Measurements from ENCODE around the gene ALOX5AP. TPM values are rescaled to one million over a fixed set of nuclear protein-coding genes. Genes with fewer than 3 reads are reported as not detected.
"Not testable (repeated sequence)": the region's sequence is repeated elsewhere in the genome, so short reads cannot be mapped to it uniquely, and the experiment has no call there.

The ALOX5AP gene
- total RNA-seq, 2 experiments from 2014 or later: 31.8 to 33.8 TPM

DNA sequence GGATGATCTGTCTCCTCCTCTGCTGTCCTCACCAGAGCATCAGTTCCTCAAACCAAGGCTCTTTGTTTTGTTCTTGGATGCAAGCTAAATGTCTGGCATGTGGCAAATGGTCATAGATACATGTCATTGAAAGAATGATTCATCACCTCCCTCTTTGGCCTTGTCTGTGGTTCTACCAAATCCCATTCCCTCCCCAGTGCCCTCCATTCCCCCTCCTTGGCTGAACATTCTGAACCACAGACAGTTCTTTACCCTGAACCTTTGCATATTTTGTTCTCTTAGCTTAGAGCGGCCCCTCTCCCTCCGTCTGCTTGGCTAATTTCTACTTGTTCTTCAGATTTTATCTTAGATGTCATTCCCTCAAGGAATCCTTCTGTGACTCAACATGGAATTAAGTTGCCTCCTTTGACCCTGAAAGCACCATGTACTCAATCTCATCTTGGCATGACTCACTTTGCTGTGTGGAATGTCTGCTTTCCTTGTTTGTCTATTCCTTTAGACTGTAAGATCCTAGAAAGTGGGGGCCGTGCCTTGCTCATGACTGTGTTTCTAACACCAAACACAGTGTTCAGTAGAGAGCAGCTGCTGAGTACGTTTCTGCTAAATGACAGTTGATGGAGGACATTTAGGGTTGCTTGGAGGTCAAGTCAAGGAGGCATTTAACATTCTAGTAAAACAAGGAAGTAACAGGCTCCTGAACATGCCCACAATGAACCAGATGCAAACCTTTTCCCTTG lies 8.1 kb downstream of the ALOX5AP start:
- intact Hi-C loops (cut with micrococcal nuclease): loop anchor here (1.0 to 5.0 kb wide), 11 partner anchors 8 to 596 kb away; partner anchors contain the start of genes ALOX5AP and USPL1
- peaks cover 61% of the 10 kb centered on the region for H3K4me1 Mint-ChIP-seq (ENCODE audit: low read depth)
- no peak overlapping the region for H3K4me3 Mint-ChIP-seq
- peaks cover 21% of the 10 kb centered on the region for H3K36me3 Mint-ChIP-seq
- H3K9me3 Mint-ChIP-seq: no peaks in the 10 kb centered on the region
- H3K27ac Mint-ChIP-seq: peak overlapping the region; percentile 75
- ChIA-PET CTCF (interaction anchor here (0.9 to 1.4 kb wide), 3 partner anchors 53 to 301 kb away, joined by 3 read pairs; no protein-coding TSS in a partner anchor), POLR2A (interaction anchor here (0.6 to 1.5 kb wide), 3 partner anchors 8 to 54 kb away, joined by 3 to 5 read pairs (median 3); partner anchors contain the start of gene ALOX5AP)
- peak; percentile 26 for DNase-seq
- peaks cover 2% of the 10 kb centered on the region for H3K27me3 Mint-ChIP-seq

DNA sequence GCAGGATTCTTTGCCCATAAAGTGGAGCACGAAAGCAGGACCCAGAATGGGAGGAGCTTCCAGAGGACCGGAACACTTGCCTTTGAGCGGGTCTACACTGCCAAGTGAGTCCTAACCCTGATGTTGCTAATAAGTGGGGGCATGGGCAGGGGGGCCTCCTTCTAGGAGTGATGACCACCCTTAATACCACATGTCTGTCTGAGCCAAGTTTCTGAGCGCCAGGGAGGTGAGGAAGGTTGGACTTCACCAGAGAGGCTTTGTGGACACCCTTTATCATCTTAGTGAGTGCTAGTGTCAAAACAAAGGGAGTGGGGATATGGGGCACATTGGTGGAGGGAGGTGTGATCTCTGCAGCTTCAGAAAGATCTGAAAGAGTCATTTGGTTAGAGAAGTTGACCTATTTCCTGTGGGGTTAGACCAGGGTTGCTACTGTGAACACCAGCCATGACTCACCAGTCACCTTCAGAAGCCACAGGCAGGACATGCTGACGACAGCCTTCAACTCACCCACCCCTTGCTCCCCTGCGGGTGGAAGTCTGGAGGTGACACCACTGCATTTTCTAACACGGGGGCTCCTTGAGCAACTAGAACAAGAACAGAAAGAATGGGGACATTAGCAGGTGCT lies 8.8 kb downstream of the ALOX5AP start:
- peaks cover 2% of the 10 kb centered on the region for H3K27me3 Mint-ChIP-seq
- intact Hi-C loops (cut with micrococcal nuclease): loop anchor here (1.0 to 5.0 kb wide), 11 partner anchors 9 to 597 kb away; partner anchors contain the start of genes ALOX5AP and USPL1
- DNase-seq: peak; percentile 93
- CTCF ChIA-PET: interaction anchor here (1.3 to 1.4 kb wide), 2 partner anchors 52 to 58 kb away, joined by 3 read pairs; no protein-coding TSS in a partner anchor
- H3K4me3 Mint-ChIP-seq: peak overlapping the region; percentile 31
- POLR2A ChIA-PET: interaction anchor here (1.0 to 1.5 kb wide), 2 partner anchors 30 to 53 kb away, joined by 3 to 5 read pairs; no protein-coding TSS in a partner anchor
- H3K4me1 Mint-ChIP-seq (ENCODE audit: low read depth): peaks cover 60% of the 10 kb centered on the region
- H3K36me3 Mint-ChIP-seq: peaks cover 21% of the 10 kb centered on the region
- H3K27ac Mint-ChIP-seq: peak overlapping the region; percentile 75
- no peaks in the 10 kb centered on the region for H3K9me3 Mint-ChIP-seq

DNA sequence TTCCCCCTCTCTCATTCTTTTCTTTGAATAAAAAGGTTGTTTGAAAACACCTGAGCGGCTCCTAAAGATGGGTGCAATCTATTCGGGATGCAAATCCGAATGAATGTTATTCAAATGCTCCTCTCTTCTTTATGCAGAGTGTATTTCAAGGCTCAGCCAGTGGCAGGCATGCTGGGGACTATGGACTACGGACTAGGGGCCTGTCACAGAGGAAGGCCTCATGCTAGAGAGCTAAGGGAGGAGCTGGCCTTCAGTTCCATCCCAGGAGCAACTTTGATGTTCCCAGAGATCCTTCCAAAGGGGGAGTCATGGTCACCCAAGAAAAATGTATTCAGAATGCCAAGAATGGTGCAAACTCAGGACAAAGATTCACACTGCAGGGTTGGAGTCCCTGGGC lies 9.3 kb downstream of the ALOX5AP start:
- CTCF ChIA-PET: interaction anchor here (1.4 kb wide), 1 partner anchor 58 kb away, joined by 3 read pairs; no protein-coding TSS in a partner anchor
- Mint-ChIP-seq H3K9me3 (no peaks in the 10 kb centered on the region), H3K36me3 (peaks cover 21% of the 10 kb centered on the region), H3K27me3 (peaks cover 2% of the 10 kb centered on the region), H3K27ac (peak overlapping the region; percentile 75), H3K4me3 (peak overlapping the region; percentile 31), H3K4me1 (ENCODE audit: low read depth) (peaks cover 56% of the 10 kb centered on the region)
- POLR2A ChIA-PET: interaction anchor here (1.0 to 1.5 kb wide), 2 partner anchors 30 to 53 kb away, joined by 3 to 5 read pairs; no protein-coding TSS in a partner anchor
- DNase-seq: no peak
- intact Hi-C loops (cut with micrococcal nuclease): loop anchor here (1.0 to 5.0 kb wide), 11 partner anchors 9 to 597 kb away; partner anchors contain the start of genes ALOX5AP and USPL1

DNA sequence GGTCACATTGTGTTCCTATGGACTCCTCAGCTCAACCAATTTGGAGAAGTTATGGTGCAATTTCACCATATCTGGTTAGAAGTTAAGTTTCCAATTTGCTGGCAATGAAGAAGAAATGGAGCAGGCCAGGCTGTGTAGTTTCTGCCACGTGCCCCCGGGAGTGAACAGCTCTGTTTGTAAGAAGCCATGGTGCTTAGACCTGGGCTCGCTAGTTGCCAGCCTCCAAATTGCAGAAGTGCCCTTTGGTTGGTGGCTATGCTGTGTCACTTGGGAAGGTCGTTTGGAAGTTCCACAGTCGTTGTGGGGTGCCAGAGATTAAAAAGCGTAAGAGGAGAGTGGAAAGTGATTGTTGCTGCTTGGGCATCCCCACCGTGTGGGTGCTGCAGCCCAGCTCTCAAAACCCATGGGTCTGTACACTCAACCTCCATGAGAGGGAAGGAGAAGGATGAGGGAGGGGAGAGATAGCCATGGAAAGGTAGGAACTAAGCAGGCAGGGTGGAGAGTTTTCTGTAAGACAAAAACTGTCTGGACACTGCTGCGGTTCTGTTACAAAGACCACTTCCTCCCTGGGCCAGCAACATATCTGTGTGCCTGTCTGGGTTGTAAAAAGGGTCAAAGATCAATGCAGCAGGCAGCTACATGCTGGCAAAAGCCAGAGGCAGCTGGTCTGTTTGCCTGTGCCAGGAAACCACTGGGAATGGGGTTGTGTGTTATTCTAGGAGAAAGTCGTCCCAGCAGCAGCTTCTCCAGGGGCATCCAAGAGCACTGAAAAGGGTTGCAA lies 10.8 kb downstream of the ALOX5AP start:
- H3K27ac Mint-ChIP-seq: no peak overlapping the region
- ChIA-PET POLR2A (interaction anchor here (1.2 kb wide), 1 partner anchor 9 kb away, joined by 3 read pairs; no protein-coding TSS in a partner anchor), CTCF (no interaction called here)
- H3K27me3 Mint-ChIP-seq: peaks cover 2% of the 10 kb centered on the region
- H3K9me3 Mint-ChIP-seq: no peaks in the 10 kb centered on the region
- intact Hi-C loops (cut with micrococcal nuclease): loop anchor here (2.0 kb wide), 2 partner anchors 169 to 373 kb away; no protein-coding TSS in a partner anchor
- H3K36me3 Mint-ChIP-seq: peaks cover 30% of the 10 kb centered on the region
- no peak overlapping the region for H3K4me3 Mint-ChIP-seq
- H3K4me1 Mint-ChIP-seq (ENCODE audit: low read depth): peaks cover 46% of the 10 kb centered on the region
- no peak for DNase-seq

DNA sequence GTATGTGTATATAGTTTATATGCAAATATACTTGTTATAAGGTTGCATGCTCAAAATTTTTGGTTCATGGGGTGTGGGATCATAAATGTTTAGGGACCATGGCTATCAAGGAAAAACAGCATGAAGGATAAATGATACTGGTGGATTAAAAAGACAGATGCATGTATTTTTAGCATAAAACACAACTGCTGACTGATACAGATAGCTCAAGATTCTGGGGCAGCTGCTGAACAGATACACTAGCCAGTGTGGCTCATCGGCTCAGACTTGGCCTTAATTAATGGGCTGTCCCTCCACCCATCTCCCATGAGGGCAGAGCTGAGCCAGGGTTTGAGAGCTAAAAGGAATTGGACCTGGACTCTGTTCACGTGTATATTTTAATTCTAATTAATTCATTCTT lies 11.4 kb downstream of the ALOX5AP start:
- H3K4me3 Mint-ChIP-seq: no peak overlapping the region
- peaks cover 50% of the 10 kb centered on the region for H3K4me1 Mint-ChIP-seq (ENCODE audit: low read depth)
- H3K27ac Mint-ChIP-seq: no peak overlapping the region
- H3K9me3 Mint-ChIP-seq: no peaks in the 10 kb centered on the region
- ChIA-PET CTCF (interaction anchor here (0.6 kb wide), 1 partner anchor 993 kb away, joined by 3 read pairs; no protein-coding TSS in a partner anchor), POLR2A (no interaction called here)
- DNase-seq: no peak
- peaks cover 2% of the 10 kb centered on the region for H3K27me3 Mint-ChIP-seq
- intact Hi-C loops (cut with micrococcal nuclease): no loop called here
- H3K36me3 Mint-ChIP-seq: peaks cover 37% of the 10 kb centered on the region

DNA sequence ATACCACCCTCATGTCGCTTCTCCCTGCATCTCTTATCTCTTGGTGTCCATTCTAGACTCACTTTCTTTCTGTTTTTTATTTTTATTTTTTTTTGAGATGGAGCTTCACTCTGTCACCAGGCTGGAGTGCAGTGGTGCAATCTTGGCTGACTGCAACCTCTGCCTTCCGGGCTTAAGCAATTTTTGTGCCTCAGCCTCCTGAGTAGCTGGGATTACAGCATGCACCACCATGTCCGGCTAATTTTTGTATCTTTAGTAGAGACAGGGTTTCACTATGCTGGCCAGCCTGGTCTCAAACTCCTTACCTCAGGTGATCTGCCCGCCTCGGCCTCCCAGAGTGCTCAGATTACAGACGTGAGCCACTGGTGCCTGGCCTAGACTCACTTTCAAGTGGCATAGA lies 12.5 kb downstream of the ALOX5AP start:
- H3K4me3 Mint-ChIP-seq; CTCF ChIA-PET; POLR2A ChIA-PET; H3K27me3 Mint-ChIP-seq; H3K27ac Mint-ChIP-seq; H3K9me3 Mint-ChIP-seq; intact Hi-C loops (cut with micrococcal nuclease); DNase-seq: not testable (repeated sequence)
- Mint-ChIP-seq H3K4me1 (ENCODE audit: low read depth) (peaks cover 55% of the 10 kb centered on the region), H3K36me3 (peaks cover 42% of the 10 kb centered on the region)

DNA sequence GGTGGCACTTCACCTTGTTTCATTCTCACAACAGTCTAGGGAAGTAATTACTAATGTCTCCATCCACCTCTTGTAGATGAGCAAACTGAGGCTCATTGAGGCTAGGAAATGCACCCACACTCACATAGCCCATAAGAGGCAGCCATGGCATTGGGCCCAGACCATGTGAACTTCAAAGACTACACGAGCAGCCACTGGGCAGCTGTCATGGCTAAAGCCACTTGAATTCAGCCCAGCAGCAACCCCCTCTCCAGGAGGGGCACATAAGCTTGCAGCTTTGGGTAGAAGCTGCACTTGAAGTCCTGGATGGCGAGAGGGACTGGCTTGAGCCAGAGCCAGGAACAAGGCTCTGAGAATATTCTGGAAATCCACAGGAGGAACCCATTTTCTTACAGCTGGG lies 13.4 kb downstream of the ALOX5AP start:
- Mint-ChIP-seq H3K4me1 (ENCODE audit: low read depth) (peaks cover 46% of the 10 kb centered on the region), H3K36me3 (peaks cover 42% of the 10 kb centered on the region), H3K27ac (no peak overlapping the region), H3K4me3 (no peak overlapping the region), H3K27me3 (no peaks in the 10 kb centered on the region), H3K9me3 (no peaks in the 10 kb centered on the region)
- DNase-seq: no peak
- ChIA-PET POLR2A (no interaction called here), CTCF (no interaction called here)
- intact Hi-C loops (cut with micrococcal nuclease): no loop called here

DNA sequence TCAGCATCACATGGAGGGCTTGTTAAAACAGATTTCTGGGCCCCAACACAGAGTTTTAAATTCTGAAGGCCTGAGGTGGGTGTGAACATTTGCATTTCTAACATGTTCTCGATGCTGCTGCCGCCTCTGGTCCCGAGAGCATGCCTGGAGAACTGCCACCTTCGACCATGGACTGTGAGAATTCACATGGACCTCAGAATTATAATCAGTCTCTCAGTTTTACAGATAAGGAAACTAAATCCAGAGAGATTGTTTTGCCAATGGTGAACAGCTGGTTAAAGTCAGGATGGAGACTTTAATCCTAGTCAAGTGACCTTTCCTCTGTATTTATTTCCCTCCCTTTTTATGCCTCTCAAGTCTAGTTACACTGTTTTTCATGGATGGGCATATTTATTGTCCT lies 14.7 kb downstream of the ALOX5AP start:
- intact Hi-C loops (cut with micrococcal nuclease): no loop called here
- Mint-ChIP-seq H3K27ac (no peak overlapping the region), H3K36me3 (peaks cover 38% of the 10 kb centered on the region), H3K9me3 (no peaks in the 10 kb centered on the region), H3K4me1 (ENCODE audit: low read depth) (peaks cover 33% of the 10 kb centered on the region), H3K4me3 (no peak overlapping the region), H3K27me3 (no peaks in the 10 kb centered on the region)
- ChIA-PET POLR2A (no interaction called here), CTCF (no interaction called here)
- DNase-seq: no peak

DNA sequence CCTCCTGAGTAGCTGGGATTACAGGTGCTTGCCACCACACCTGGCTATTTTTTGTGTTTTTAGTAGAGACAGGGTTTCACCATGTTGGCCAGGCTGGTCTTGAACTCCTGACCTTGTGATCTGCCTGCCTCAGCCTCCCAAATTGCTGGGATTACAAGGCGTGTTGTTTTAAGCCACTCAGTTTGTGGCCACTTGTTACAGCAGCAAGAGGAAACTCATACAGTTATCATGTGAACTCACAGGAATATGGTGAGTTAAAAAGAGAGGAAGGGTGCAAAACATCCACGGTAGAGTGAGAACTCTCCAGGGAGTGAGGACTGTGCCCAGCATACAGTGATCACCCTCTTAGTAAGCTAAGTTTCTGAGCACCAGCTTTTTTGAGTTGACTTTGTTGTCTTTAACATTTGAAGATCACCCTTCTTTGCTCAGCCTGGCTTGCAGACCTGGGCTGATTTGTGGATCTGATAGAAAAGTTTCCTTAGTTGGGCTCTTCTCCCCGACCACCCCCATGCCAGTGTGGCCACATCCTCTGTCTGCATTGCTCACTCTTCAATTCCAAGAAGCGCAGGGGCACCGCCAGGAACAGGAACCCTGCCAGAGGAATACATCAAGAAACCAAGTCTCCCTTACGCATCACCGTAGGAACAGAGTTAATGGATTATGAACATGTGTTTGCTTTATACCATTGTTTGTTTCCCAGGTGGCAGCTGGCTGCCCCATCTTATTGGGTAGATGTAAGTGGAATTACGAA lies 16.0 kb downstream of the ALOX5AP start:
- H3K4me3 Mint-ChIP-seq: no peak overlapping the region
- DNase-seq: peak; percentile 35
- no peaks in the 10 kb centered on the region for H3K27me3 Mint-ChIP-seq
- peaks cover 20% of the 10 kb centered on the region for H3K4me1 Mint-ChIP-seq (ENCODE audit: low read depth)
- CTCF ChIA-PET: no interaction called here
- POLR2A ChIA-PET: no interaction called here
- H3K27ac Mint-ChIP-seq: no peak overlapping the region
- intact Hi-C loops (cut with micrococcal nuclease): no loop called here
- H3K9me3 Mint-ChIP-seq: no peaks in the 10 kb centered on the region
- peaks cover 26% of the 10 kb centered on the region for H3K36me3 Mint-ChIP-seq

DNA sequence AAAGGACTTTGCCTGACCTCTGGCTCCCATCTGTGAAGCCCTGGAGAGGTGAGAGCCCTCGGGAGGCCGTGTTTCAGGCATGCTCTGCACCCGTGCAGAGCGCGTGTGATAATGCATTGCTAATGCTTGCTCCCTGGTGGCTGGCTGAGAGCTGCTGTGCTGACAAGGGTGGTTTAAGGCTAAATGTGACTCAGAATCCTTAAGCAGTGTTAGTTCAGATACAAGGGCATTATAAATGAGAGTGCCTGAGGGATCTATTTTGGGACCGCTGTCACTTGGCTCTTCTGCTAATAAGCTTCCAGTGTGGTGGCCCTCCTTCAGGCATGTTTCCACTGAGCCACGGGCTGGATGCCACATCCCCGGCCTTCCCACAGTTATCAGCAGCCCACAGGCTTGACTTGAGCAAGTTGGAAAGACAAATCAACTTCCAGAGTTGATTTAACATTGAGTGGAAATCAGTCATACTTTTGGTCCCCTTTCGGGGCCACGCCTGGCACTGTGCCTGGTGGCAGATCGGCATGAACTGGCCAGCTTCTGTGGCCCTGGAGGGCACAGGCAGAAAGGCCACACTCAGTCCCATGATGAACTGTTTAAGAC lies 17.0 kb downstream of the ALOX5AP start:
- ChIA-PET CTCF (interaction anchor here (0.6 to 0.8 kb wide), 2 partner anchors 13 to 113 kb away, joined by 3 read pairs; no protein-coding TSS in a partner anchor), POLR2A (interaction anchor here (1.1 kb wide), 1 partner anchor 134 kb away, joined by 3 read pairs; no protein-coding TSS in a partner anchor)
- peaks cover 21% of the 10 kb centered on the region for H3K36me3 Mint-ChIP-seq
- no peak for DNase-seq
- no peaks in the 10 kb centered on the region for H3K9me3 Mint-ChIP-seq
- no peak overlapping the region for H3K27ac Mint-ChIP-seq
- intact Hi-C loops (cut with micrococcal nuclease): no loop called here
- H3K4me3 Mint-ChIP-seq: no peak overlapping the region
- peaks cover 19% of the 10 kb centered on the region for H3K4me1 Mint-ChIP-seq (ENCODE audit: low read depth)
- no peaks in the 10 kb centered on the region for H3K27me3 Mint-ChIP-seq

Data from activated CD4-positive, alpha-beta memory T cell treated with anti-CD3 and anti-CD28 coated beads for 36 hours (primary cell).